ENCODE results near the gene STK11IP. TPM values are rescaled to one million over a fixed set of nuclear protein-coding genes. Genes with fewer than 3 reads are reported as not detected.

STK11IP gene
- total and polyA plus RNA-seq, 2 donors (not counting 1 experiment from before 2014, with no cell fraction given) = 46.8 to 55.6 TPM

GRCh38 chr2:219642465-219643083 is 44.9 kb downstream of the STK11IP start:
- H3K9ac ChIP-seq (ENCODE audit: low read length) = peak overlapping the region; percentile 31
- H3K27me3 Mint-ChIP-seq = peaks cover 31% of the 10 kb centered on the region

More at GRCh38 chr2:219642465-219643083, 44.9 kb downstream of the STK11IP start:
- ATAC-seq (ENCODE audit: low read depth) (peak; percentile 100), DNase-seq (peak; percentile 96)
- Histone ChIP-seq H4K20me1 (ENCODE audit: control insufficient read depth, insufficient read depth, low read length, poor library complexity, severe bottlenecking) (no peaks in the 10 kb centered on the region), H3K79me2 (ENCODE audit: control insufficient read depth, insufficient read depth, low read length) (no peaks in the 10 kb centered on the region), H3K27ac (ENCODE audit: low read length in 2 of 2) (no peak overlapping the region), H2AFZ (ENCODE audit: insufficient read depth, low read depth, low read length, poor library complexity, severe bottlenecking) (peak overlapping the region; percentile 83), H3K4me2 (replicated peaks; ENCODE audit: low read depth, low read length, poor library complexity, severe bottlenecking) (peak overlapping the region; percentile 77), H3K27me3 (replicated peaks in 1 of 4; ENCODE audit: control extremely low read depth in 1 of 4, control insufficient read depth in 3 of 4, insufficient read depth in 4 of 4, low read length in 3 of 4) (peaks cover 0 to 37% (median 4%) of the 10 kb centered on the region in 4 experiments), H3K9me3 (ENCODE audit: control extremely low read depth in 1 of 3, control insufficient read depth in 2 of 3, insufficient read depth in 1 of 3, low read length in 2 of 3) (no peaks in the 10 kb centered on the region), H3K4me1 (ENCODE audit: control insufficient read depth in 2 of 2, insufficient read depth in 2 of 2, low read length in 2 of 2) (peaks cover 8 to 17% of the 10 kb centered on the region in 2 donors), H3K36me3 (replicated peaks in 1 of 2; ENCODE audit: control extremely low read depth in 1 of 2, control insufficient read depth in 1 of 2, extremely low read depth in 1 of 2, insufficient read depth in 2 of 2, low read length in 1 of 2) (no peaks in the 10 kb centered on the region), H3K4me3 (ENCODE audit: control extremely low read depth in 1 of 5, extremely low read depth in 1 of 5, insufficient read depth in 1 of 5, low read depth in 2 of 5, low read length in 4 of 5) (peak overlapping the region in 4 of 5 experiments; percentile 10 to 40 (median 27))
- TF ChIP-seq EZH2 (IDR thresholded peaks at IDR 0.05; ENCODE audit: borderline replicate concordance, insufficient read depth, low read depth, low read length, poor library complexity, severe bottlenecking) = no peak
- peak; percentile 99 for TF ChIP-seq CTCF (IDR thresholded peaks at IDR 0.05)
- WGBS (ENCODE audit: insufficient coverage) = 0% methylated on average over 21 of the region's 24 CpGs
- Mint-ChIP-seq H3K4me3 (peak overlapping the region; percentile 75), H3K4me1 (peaks cover 15% of the 10 kb centered on the region), H3K27ac (peak overlapping the region; percentile 50), H3K9me3 (ENCODE audit: insufficient read depth) (no peaks in the 10 kb centered on the region)
- POLR2A ChIA-PET = no interaction called here
- intact Hi-C loops (cut with micrococcal nuclease) = loop anchor here (1.0 to 5.0 kb wide), 5 partner anchors 42 to 254 kb away; partner anchors contain the start of gene STK11IP
- CTCF ChIA-PET = interaction anchor here (0.6 to 3.4 kb wide), 17 partner anchors 11 to 254 kb away, joined by 3 to 17 read pairs (median 3); partner anchors contain the start of gene STK11IP
